HUDEP-2 (cell line): ENCODE data around the gene NR2E3.

Experiments
- DNase-seq, 76 experiments: peaks; one replicate each; lab custom pipeline; 2025; ENCODE audit not compliant: unreplicated experiment in 76 of 76; lab: John Stamatoyannopoulos, UW

Gene NR2E3

GRCh38 chr15:71790081-71790480, 20.3 kb upstream of the NR2E3 start:
- no peak for DNase-seq

GRCh38 chr15:71791975-71792374, 18.4 kb upstream of the NR2E3 start:
- no peak for DNase-seq

GRCh38 chr15:71792521-71792920, 17.8 kb upstream of the NR2E3 start:
- DNase-seq: no peak

- DNase-seq: no peak
These were observed 11.7 kb upstream of the NR2E3 start for GRCh38 chr15:71798641-71799040.

GRCh38 chr15:71800190-71800589, 10.2 kb upstream of the NR2E3 start:
- no peak for DNase-seq

- DNase-seq: peak in 17 of 76 experiments; percentile 5 to 35 (median 17)
These were observed 9.3 kb upstream of the NR2E3 start for GRCh38 chr15:71800835-71801745.

GRCh38 chr15:71801935-71802655, 8.3 kb upstream of the NR2E3 start:
- DNase-seq: no peak

- DNase-seq: peak in 6 of 76 experiments; percentile 2 to 11 (median 7)
These were observed 7.6 kb upstream of the NR2E3 start for GRCh38 chr15:71802770-71803169.

- no peak for DNase-seq
These were observed 6.1 kb upstream of the NR2E3 start for GRCh38 chr15:71804226-71804625.

- DNase-seq: no peak
These were observed 5.5 kb upstream of the NR2E3 start for GRCh38 chr15:71804695-71805470.

GRCh38 chr15:71806452-71806931, 3.9 kb upstream of the NR2E3 start:
- DNase-seq: peak in 2 of 76 experiments; percentile 3 to 28

GRCh38 chr15:71807125-71807629, 3.2 kb upstream of the NR2E3 start:
- DNase-seq: no peak

- no peak for DNase-seq
These were observed 2.7 kb upstream of the NR2E3 start for GRCh38 chr15:71807691-71808091.

GRCh38 chr15:71808311-71809020, 1.9 kb upstream of the NR2E3 start:
- no peak for DNase-seq

- DNase-seq: no peak
These were observed 1.0 kb upstream of the NR2E3 start for GRCh38 chr15:71809346-71809745.

- no peak for DNase-seq
These were observed 832 bp downstream of the NR2E3 start for GRCh38 chr15:71811036-71811736.

- no peak for DNase-seq
These were observed 1.7 kb downstream of the NR2E3 start for GRCh38 chr15:71811752-71812735.
